B cell (primary cell): ENCODE results near the gene KIRREL1. TPM values are rescaled to one million over a fixed set of nuclear protein-coding genes. Genes with fewer than 3 reads are reported as not detected.

Experiments used
- ATAC-seq: fragments of 200-7000 bp; cut with Tn5 transposase; one replicate; pipeline ENCODE4 v1.10.0; 2021; ENCODE audit warnings: low read depth, mild to moderate bottlenecking, moderate number of reproducible peaks, moderate library complexity
- CTCF ChIA-PET: fragments of 350-600 bp; sonication (Branson Sonifier 250); formaldehyde crosslinking; loops from one replicate; lab custom pipeline; 2021; ENCODE audit warnings: antibody characterized with exemption, inconsistent platforms; lab: Charles Lee
- POLR2A ChIA-PET: fragments of 350-600 bp; sonication (Branson Sonifier 250); formaldehyde crosslinking; loops from one replicate; lab custom pipeline; 2021; ENCODE audit warnings: antibody characterized with exemption; lab: Charles Lee
- DNase-seq: peaks from one replicate; pipeline ENCODE4 v3.0.0; 2013
- H2AFZ ChIP-seq: 2 replicates; pipeline ENCODE4 v1.6.1; 2012; ENCODE audit warnings: mild to moderate bottlenecking, low read depth, low read length; ENCODE audit not compliant: insufficient read depth, poor library complexity, severe bottlenecking
- H3K27ac ChIP-seq, 2 donors: 1 replicate in 1 of 2; 2 replicates in 1 of 2; pipeline ENCODE4 v1.5.1; 2012 to 2013; ENCODE audit warnings: low read length in 2 of 2, mild to moderate bottlenecking in 2 of 2, moderate library complexity in 1 of 2
- H3K27me3 ChIP-seq, 4 experiments: fragments of 200-600 bp in 1 of 4; sonication (generic) in 1 of 4; replicated peaks in 1 of 4; 1 replicate in 2 of 4; 2 replicates in 2 of 4; pipeline versions ENCODE4 v1.6.1 to v1.7.0; 2013 to 2016; ENCODE audit warnings: low read length in 3 of 4, mild to moderate bottlenecking in 2 of 4, mixed read lengths in 1 of 4, moderate library complexity in 1 of 4; ENCODE audit not compliant: insufficient read depth in 4 of 4, control insufficient read depth in 3 of 4; ENCODE audit errors: control extremely low read depth in 1 of 4
- H3K36me3 ChIP-seq, 2 experiments: replicated peaks in 1 of 2; 1 replicate in 1 of 2; 2 replicates in 1 of 2; pipeline versions ENCODE4 v1.6.1 to v1.7.1; 2013; ENCODE audit warnings: low read length in 1 of 2; ENCODE audit not compliant: insufficient read depth in 2 of 2, control insufficient read depth in 1 of 2; ENCODE audit errors: control extremely low read depth in 1 of 2, extremely low read depth in 1 of 2
- H3K4me1 ChIP-seq, 2 donors: fragments of 200-600 bp in 1 of 2; sonication (generic) in 1 of 2; 1 replicate in 1 of 2; 2 replicates in 1 of 2; pipeline versions ENCODE4 v1.5.1 to v1.6.1; 2013 to 2017; ENCODE audit warnings: low read length in 2 of 2; ENCODE audit not compliant: control insufficient read depth in 2 of 2, insufficient read depth in 2 of 2
- H3K4me2 ChIP-seq: replicated peaks from 2 replicates; pipeline ENCODE3; 2012; ENCODE audit warnings: mild to moderate bottlenecking, low read depth, low read length; ENCODE audit not compliant: poor library complexity, severe bottlenecking
- H3K4me3 ChIP-seq, 5 experiments: fragments of 200-600 bp in 1 of 5; sonication (generic) in 1 of 5; 1 replicate in 3 of 5; 2 replicates in 2 of 5; pipeline versions ENCODE4 v1.5.1 to v1.7.0; 2011 to 2016; ENCODE audit warnings: low read length in 4 of 5, mild to moderate bottlenecking in 4 of 5, low read depth in 2 of 5, control low read depth in 1 of 5, moderate library complexity in 1 of 5; ENCODE audit not compliant: insufficient read depth in 1 of 5; ENCODE audit errors: control extremely low read depth in 1 of 5, extremely low read depth in 1 of 5
- H3K79me2 ChIP-seq: fragments of 200-600 bp; sonication (generic); one replicate; pipeline ENCODE4 v1.6.0; 2016; ENCODE audit warnings: low read length; ENCODE audit not compliant: control insufficient read depth, insufficient read depth
- H3K9ac ChIP-seq: fragments of 200-600 bp; sonication (generic); 2 replicates; pipeline ENCODE4 v1.6.1; 2017; ENCODE audit warnings: mild to moderate bottlenecking, low read length, moderate library complexity
- H3K9me3 ChIP-seq, 3 donors: one replicate each; pipeline versions ENCODE4 v1.6.1 to v1.7.1; 2013; ENCODE audit warnings: low read length in 2 of 3; ENCODE audit not compliant: control insufficient read depth in 2 of 3, insufficient read depth in 1 of 3; ENCODE audit errors: control extremely low read depth in 1 of 3
- H4K20me1 ChIP-seq: 2 replicates; pipeline ENCODE4 v1.6.0; 2012; ENCODE audit warnings: mild to moderate bottlenecking, low read length; ENCODE audit not compliant: insufficient read depth, control insufficient read depth, poor library complexity, severe bottlenecking
- H3K27ac Mint-ChIP-seq: one replicate; pipeline ENCODE4 v1.8.0; 2021; ENCODE audit warnings: mixed read lengths
- H3K27me3 Mint-ChIP-seq: one replicate; pipeline ENCODE4 v1.8.0; 2021; ENCODE audit warnings: mixed read lengths
- H3K4me1 Mint-ChIP-seq: one replicate; pipeline ENCODE4 v1.8.0; 2021; ENCODE audit warnings: mixed read lengths
- H3K4me3 Mint-ChIP-seq: one replicate; pipeline ENCODE4 v1.8.0; 2021; ENCODE audit warnings: mixed read lengths
- H3K9me3 Mint-ChIP-seq: one replicate; pipeline ENCODE4 v1.8.0; 2022; ENCODE audit warnings: mixed read lengths; ENCODE audit not compliant: insufficient read depth
- CTCF ChIP-seq: fragments of 200-600 bp; IDR thresholded peaks from one replicate; pipeline ENCODE4 v1.8.0; 2022; ENCODE audit warnings: antibody characterized with exemption, mild to moderate bottlenecking
- EZH2 ChIP-seq: IDR thresholded peaks from 2 replicates; pipeline ENCODE4 v1.6.1; 2012; ENCODE audit warnings: borderline replicate concordance, low read depth, mild to moderate bottlenecking, moderate library complexity, low read length; ENCODE audit not compliant: insufficient read depth, poor library complexity, severe bottlenecking
- WGBS: methylation state at CpG from one replicate; pipeline ENCODE4 v1.1.5; 2013; ENCODE audit warnings: missing lambda C conversion rate; ENCODE audit not compliant: insufficient coverage; 5-methylcytosine and 5-hydroxymethylcytosine counted together
- intact Hi-C: fragments of 100-400 bp; cut with micrococcal nuclease; formaldehyde crosslinking; loops from one replicate; pipeline ENCODE4 v1.10.0; 2022
- polyA plus RNA-seq: library from polyadenylated mRNA; depleted of rRNA; stranded (reverse); fragments of >200 nt; gene quantifications from 2 replicates; pipeline ENCODE4 v1.2.3, GENCODE V29; 2012
- total RNA-seq, 2 donors: library from RNA; stranded (reverse); fragments of 120-200 nt in 1 of 2; gene quantifications; 1 replicate in 1 of 2; 2 replicates in 1 of 2; pipeline versions ENCODE4 v1.2.3 to v1.2.4, GENCODE V29; 2013 to 2022

The KIRREL1 gene
- total and polyA plus RNA-seq, 2 donors (not counting 1 experiment from before 2014, with no cell fraction given) = not detected

DNA sequence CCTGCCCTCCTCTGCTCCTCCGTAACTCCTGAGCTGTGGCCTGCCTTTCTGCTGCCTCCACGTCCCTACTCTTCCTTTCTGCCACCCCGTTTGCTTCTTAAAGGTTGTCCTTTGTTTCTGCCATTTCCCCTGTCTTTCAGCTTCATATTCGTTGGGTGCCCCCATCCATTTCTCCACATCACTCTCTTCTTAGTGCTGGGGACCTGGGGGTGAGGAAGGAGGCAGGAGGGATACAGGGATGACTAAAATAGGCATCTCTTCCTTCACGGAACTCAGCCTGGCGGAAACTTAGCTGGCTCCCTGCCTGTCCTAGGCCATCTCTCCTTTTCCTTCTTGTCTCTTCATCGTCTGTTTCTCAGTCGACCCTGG is 120.3 kb downstream of the KIRREL1 start:
- CTCF ChIA-PET = interaction anchor here (0.7 to 16.2 kb wide), 11 partner anchors 7 to 743 kb away, joined by 3 to 534 read pairs (median 5); partner anchors contain the start of gene KIRREL1

More for the DNA sequence above, 120.3 kb downstream of the KIRREL1 start:
- Mint-ChIP-seq H3K4me1 (peaks cover 31% of the 10 kb centered on the region), H3K27ac (peak overlapping the region; percentile 76), H3K4me3 (peak overlapping the region; percentile 94), H3K27me3 (peaks cover 18% of the 10 kb centered on the region), H3K9me3 (peaks cover 5% of the 10 kb centered on the region)
- peaks cover 22 to 32% of the 10 kb centered on the region in 2 donors for H3K4me1 ChIP-seq
- ATAC-seq = no peak
- H3K4me3 ChIP-seq = peak overlapping the region; percentile 16 to 79 (median 53)
- H4K20me1 ChIP-seq = no peaks in the 10 kb centered on the region
- H3K9me3 ChIP-seq = peaks cover 0 to 10% (median 8%) of the 10 kb centered on the region in 3 donors
- peak overlapping the region; percentile 93 for H3K4me2 ChIP-seq
- peak; percentile 7 for TF ChIP-seq CTCF
- TF ChIP-seq EZH2 = no peak
- no peak for DNase-seq
- peaks cover 0 to 24% (median 11%) of the 10 kb centered on the region in 4 experiments for H3K27me3 ChIP-seq
- H3K9ac ChIP-seq = peak overlapping the region; percentile 79
- intact Hi-C loops = loop anchor here (10.0 kb wide), 1 partner anchor 961 kb away; the partner anchor contains the start of gene AIM2
- WGBS = 0% methylated on average over 1 of the region's 8 CpGs
- H2AFZ ChIP-seq = peak overlapping the region; percentile 92
- H3K27ac ChIP-seq = peak overlapping the region in 1 of 2 donors; percentile 46
- POLR2A ChIA-PET = interaction anchor here (0.5 kb wide), 1 partner anchor 1789 kb away, joined by 6 read pairs; no protein-coding TSS in a partner anchor
- no peaks in the 10 kb centered on the region for H3K36me3 ChIP-seq
- H3K79me2 ChIP-seq = no peaks in the 10 kb centered on the region
